GM12878 (cell line): ENCODE results near the gene SPATA46. TPM values are rescaled to one million over a fixed set of nuclear protein-coding genes. Genes with fewer than 3 reads are reported as not detected.

Experiments
- ATAC-seq: fragments of 200-7000 bp; cut with Tn5 transposase; 3 replicates; pipeline ENCODE4 v1.9.1; 2020; ENCODE audit warnings: mild to moderate bottlenecking, moderate library complexity
- BruUV-seq: library from RNA; stranded (reverse); fragments of 400-500 nt; replicated peaks from 2 replicates; lab custom pipeline; 2021; lab: Mats Ljungman, UMichigan
- CTCF ChIA-PET: fragments of 300-600 bp; sonication (Branson Sonifier 250); formaldehyde crosslinking; extraction: SDS; loops from one replicate; lab custom pipeline; 2021; ENCODE audit warnings: inconsistent platforms; lab: Yijun Ruan, JAX
- POLR2A ChIA-PET: fragments of 350-600 bp; formaldehyde crosslinking; extraction: SDS; loops from one replicate; lab custom pipeline; 2021; ENCODE audit warnings: inconsistent platforms; lab: Charles Lee
- RAD21 ChIA-PET: fragments of 300-600 bp; sonication (Branson Sonifier 250); formaldehyde crosslinking; loops from one replicate; lab custom pipeline; 2023; ENCODE audit warnings: antibody characterized with exemption; ENCODE audit not compliant: unreplicated experiment; lab: Charles Lee
- SMC1A ChIA-PET: fragments of 300-600 bp; sonication (Branson Sonifier 250); formaldehyde crosslinking; loops from one replicate; lab custom pipeline; 2023; ENCODE audit not compliant: unreplicated experiment, uncharacterized antibody; lab: Charles Lee
- DNase-seq: peaks from one replicate; pipeline ENCODE4 v3.0.0-alpha.2; 2011; ENCODE audit warnings: low read depth, low spot score
- FAIRE-seq: peaks from 3 replicates; lab custom pipeline; 2011; peaks lifted over from hg19 to GRCh38; lab: Jason Lieb, UNC
- H2AFZ ChIP-seq: 2 replicates; pipeline ENCODE4 v1.6.0; 2011; ENCODE audit warnings: low read depth, low read length, control low read depth; ENCODE audit not compliant: control insufficient read depth
- H3K27ac ChIP-seq: 2 replicates; pipeline ENCODE4 v1.5.1; 2011; ENCODE audit warnings: control low read depth; ENCODE audit not compliant: control insufficient read depth, insufficient read depth
- H3K27me3 ChIP-seq, 2 experiments: replicated peaks in 1 of 2; 2 replicates each; pipeline versions ENCODE4 v1.6.0 to v1.6.1; 2011; ENCODE audit warnings: low read length in 1 of 2; ENCODE audit not compliant: control insufficient read depth in 2 of 2, insufficient read depth in 2 of 2
- H3K36me3 ChIP-seq, 2 experiments: 2 replicates each; pipeline ENCODE4 v1.5.1; 2011; ENCODE audit warnings: low read length in 1 of 2; ENCODE audit not compliant: control insufficient read depth in 2 of 2, insufficient read depth in 2 of 2
- H3K4me1 ChIP-seq: 2 replicates; pipeline ENCODE4 v1.6.1; 2011; ENCODE audit warnings: mild to moderate bottlenecking, low read length, moderate library complexity, mixed read lengths; ENCODE audit not compliant: control insufficient read depth, insufficient read depth
- H3K4me2 ChIP-seq: 2 replicates; pipeline ENCODE4 v1.6.0; 2011; ENCODE audit warnings: control low read depth; ENCODE audit not compliant: control insufficient read depth, insufficient read depth
- H3K4me3 ChIP-seq: fragments of 200-600 bp; sonication (generic); 2 replicates; pipeline ENCODE4 v1.5.1; 2016
- H3K79me2 ChIP-seq: 2 replicates; pipeline ENCODE4 v1.6.0; 2011; ENCODE audit warnings: low read length; ENCODE audit not compliant: control insufficient read depth, insufficient read depth
- H3K9ac ChIP-seq: 2 replicates; pipeline ENCODE4 v1.8.0; 2011; ENCODE audit warnings: low read length, control low read depth, mixed read lengths; ENCODE audit not compliant: control insufficient read depth, insufficient read depth
- H3K9me3 ChIP-seq: replicated peaks from 3 replicates; pipeline ENCODE4 v1.5.1; 2011; ENCODE audit warnings: mild to moderate bottlenecking, low read length; ENCODE audit not compliant: control insufficient read depth, insufficient read depth
- H4K20me1 ChIP-seq: 2 replicates; pipeline ENCODE4 v1.6.0; 2011; ENCODE audit not compliant: control insufficient read depth, insufficient read depth
- BACH1 ChIP-seq: fragments of 450-650 bp; IDR thresholded peaks from 2 replicates; pipeline ENCODE4 v1.6.1; 2017; ENCODE audit warnings: mild to moderate bottlenecking, borderline replicate concordance
- BCL11A ChIP-seq: IDR thresholded peaks from 2 replicates; pipeline ENCODE4 v1.6.1; 2011; ENCODE audit warnings: low read depth, low read length
- CHD1 ChIP-seq: IDR thresholded peaks from 2 replicates; pipeline ENCODE4 v1.6.1; 2012; ENCODE audit warnings: low read depth, low read length, improper control_type of control experiment
- ESRRA ChIP-seq: IDR thresholded peaks from 2 replicates; pipeline ENCODE4 v1.6.1; 2012; ENCODE audit warnings: mild to moderate bottlenecking, low read length, improper control_type of control experiment
- NR2F1 ChIP-seq: fragments of 450-650 bp; conservative IDR thresholded peaks from 2 replicates; pipeline ENCODE4 v1.6.1; 2017; ENCODE audit warnings: mild to moderate bottlenecking
- NRF1 ChIP-seq: conservative IDR thresholded peaks from 2 replicates; pipeline ENCODE4 v1.6.1; 2011; ENCODE audit warnings: mild to moderate bottlenecking, low read depth, low read length, improper control_type of control experiment
- RAD51 ChIP-seq: fragments of 450-650 bp; IDR thresholded peaks from 2 replicates; pipeline ENCODE4 v1.6.1; 2016; ENCODE audit warnings: moderate library complexity, mild to moderate bottlenecking, inconsistent platforms
- SMAD5 ChIP-seq: IDR thresholded peaks from 2 replicates; pipeline ENCODE4 v1.6.1; 2016; ENCODE audit warnings: antibody characterized with exemption, low read depth
- SMARCA5 ChIP-seq: fragments of 450-650 bp; IDR thresholded peaks from 2 replicates; pipeline ENCODE4 v1.6.1; 2017; ENCODE audit warnings: mild to moderate bottlenecking
- SREBF1 ChIP-seq: IDR thresholded peaks from 2 replicates; pipeline ENCODE4 v1.6.1; 2012; ENCODE audit warnings: mild to moderate bottlenecking, low read length
- STAT3 ChIP-seq: IDR thresholded peaks from 2 replicates; pipeline ENCODE4 v1.6.1; 2011; ENCODE audit warnings: low read depth, low read length, improper control_type of control experiment
- TAF1 ChIP-seq: IDR thresholded peaks from 2 replicates; pipeline ENCODE4 v1.6.1; 2011; ENCODE audit warnings: mild to moderate bottlenecking, low read depth, low read length, borderline replicate concordance
- TCF3 ChIP-seq: IDR thresholded peaks from 2 replicates; pipeline ENCODE4 v1.6.1; 2012; ENCODE audit warnings: low read depth, mild to moderate bottlenecking, low read length, borderline replicate concordance; ENCODE audit not compliant: insufficient read depth
- WGBS: methylation state at CpG from one replicate; pipeline ENCODE4 v1.1.6; 2016; ENCODE audit warnings: low lambda C conversion rate; ENCODE audit not compliant: insufficient replicate concordance, insufficient coverage; ENCODE audit errors: missing lambda C conversion rate; 5-methylcytosine and 5-hydroxymethylcytosine counted together
- in situ Hi-C: fragments of 300-500 bp; cut with MboI; formaldehyde crosslinking; loops from 9 replicates; pipeline ENCODE4 v1.14.3; 2018; ENCODE audit warnings: mixed read lengths
- intact Hi-C: fragments of 100-400 bp; cut with micrococcal nuclease; formaldehyde crosslinking; loops from one replicate; pipeline ENCODE4 v1.14.2; 2022; ENCODE audit not compliant: unreplicated experiment
- polyA plus RNA-seq, 11 experiments: library from polyadenylated mRNA; depleted of rRNA in 4 of 11; unstranded in 6 of 11; stranded (reverse) in 5 of 11; fragments of >200 nt; fragmentation: Nextera tagmentation in 4 of 11; fragmentation: Illumina TruSeq in 1 of 11; extraction: Ambion mirVana in 4 of 11; extraction: Trizol in 1 of 11; gene quantifications; 1 replicate in 1 of 11; 2 replicates in 10 of 11; pipeline versions ENCODE4 v1.2.1 to v1.2.3, GENCODE V29; 2011 to 2016; ENCODE audit warnings: inconsistent platforms in 2 of 11, missing spikeins in 2 of 11, low read depth in 1 of 11
- total RNA-seq, 4 experiments: library from RNA; depleted of rRNA in 3 of 4; stranded (reverse); fragments of >200 nt in 3 of 4; fragmentation: Illumina TruSeq in 1 of 4; extraction: Trizol in 1 of 4; gene quantifications; 2 replicates each; pipeline versions ENCODE4 v1.2.1 to v1.2.3, GENCODE V29; 2013 to 2021
- TF ChIP-seq, protein P1 (sequence below): fragments of 150-350 bp; IDR thresholded peaks from 2 replicates; pipeline ENCODE4 v1.6.1; 2014; ENCODE audit warnings: mild to moderate bottlenecking, low read depth, low read length
- TF ChIP-seq, protein P2 (sequence below): fragments of 450-650 bp; IDR thresholded peaks from 2 replicates; pipeline ENCODE4 v1.6.1; 2016; ENCODE audit warnings: mild to moderate bottlenecking
- TF ChIP-seq, protein P3 (sequence below): fragments of 450-650 bp; formaldehyde crosslinking; IDR thresholded peaks from 2 replicates; pipeline ENCODE4 v1.4.0; 2022; ENCODE audit warnings: mild to moderate bottlenecking, moderate library complexity

SPATA46 gene
- total and polyA plus RNA-seq, 10 of the 15 experiments (the other 5 are each of a cell fraction or from before 2014, with no cell fraction given): not detected

DNA sequence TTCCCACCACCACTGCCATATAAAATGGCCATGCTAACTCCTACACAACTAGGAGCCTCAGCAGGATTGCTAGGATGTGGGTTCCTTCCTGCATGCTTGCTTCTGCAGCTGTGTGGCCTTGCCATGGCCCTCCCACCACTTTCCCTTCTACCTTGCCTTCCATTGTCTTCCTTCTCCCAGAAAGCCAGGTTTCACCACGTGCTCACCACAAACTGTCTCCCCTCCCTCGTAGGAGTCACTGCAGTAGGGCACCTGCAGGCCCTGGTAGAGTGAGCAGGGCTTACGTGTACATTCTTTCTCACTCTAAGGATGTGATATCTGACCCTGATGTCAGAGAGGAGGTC, 8.6 kb upstream of the SPATA46 start:
- intact Hi-C loops (no loop called here), in situ Hi-C loops (no loop called here)
- no peak overlapping the region for H3K4me3 ChIP-seq
- BruUV-seq: no TSS peak
- FAIRE-seq (no peak), ATAC-seq (no peak), DNase-seq (no peak)
- ChIA-PET CTCF (no interaction called here), RAD21 (interaction anchor here (0.9 kb wide), 1 partner anchor 28 kb away, joined by 4 read pairs; no protein-coding TSS in a partner anchor), SMC1A (no interaction called here), POLR2A (no interaction called here)
- no peak overlapping the region for H3K4me2 ChIP-seq
- no peaks in the 10 kb centered on the region for H3K36me3 ChIP-seq
- H3K27ac ChIP-seq: no peak overlapping the region
- no peaks in the 10 kb centered on the region for H3K9me3 ChIP-seq
- TF ChIP-seq TCF3 (no peak), TAF1 (no peak), BACH1 (no peak), RAD51 (no peak), SREBF1 (no peak), NR2F1 (no peak), SMARCA5 (no peak), ESRRA (no peak), SMAD5 (no peak), STAT3 (no peak), BCL11A (no peak), CHD1 (no peak), NRF1 (no peak)
- TF ChIP-seq, protein P1, sequence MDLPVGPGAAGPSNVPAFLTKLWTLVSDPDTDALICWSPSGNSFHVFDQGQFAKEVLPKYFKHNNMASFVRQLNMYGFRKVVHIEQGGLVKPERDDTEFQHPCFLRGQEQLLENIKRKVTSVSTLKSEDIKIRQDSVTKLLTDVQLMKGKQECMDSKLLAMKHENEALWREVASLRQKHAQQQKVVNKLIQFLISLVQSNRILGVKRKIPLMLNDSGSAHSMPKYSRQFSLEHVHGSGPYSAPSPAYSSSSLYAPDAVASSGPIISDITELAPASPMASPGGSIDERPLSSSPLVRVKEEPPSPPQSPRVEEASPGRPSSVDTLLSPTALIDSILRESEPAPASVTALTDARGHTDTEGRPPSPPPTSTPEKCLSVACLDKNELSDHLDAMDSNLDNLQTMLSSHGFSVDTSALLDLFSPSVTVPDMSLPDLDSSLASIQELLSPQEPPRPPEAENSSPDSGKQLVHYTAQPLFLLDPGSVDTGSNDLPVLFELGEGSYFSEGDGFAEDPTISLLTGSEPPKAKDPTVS: no peak
- TF ChIP-seq, protein P2, sequence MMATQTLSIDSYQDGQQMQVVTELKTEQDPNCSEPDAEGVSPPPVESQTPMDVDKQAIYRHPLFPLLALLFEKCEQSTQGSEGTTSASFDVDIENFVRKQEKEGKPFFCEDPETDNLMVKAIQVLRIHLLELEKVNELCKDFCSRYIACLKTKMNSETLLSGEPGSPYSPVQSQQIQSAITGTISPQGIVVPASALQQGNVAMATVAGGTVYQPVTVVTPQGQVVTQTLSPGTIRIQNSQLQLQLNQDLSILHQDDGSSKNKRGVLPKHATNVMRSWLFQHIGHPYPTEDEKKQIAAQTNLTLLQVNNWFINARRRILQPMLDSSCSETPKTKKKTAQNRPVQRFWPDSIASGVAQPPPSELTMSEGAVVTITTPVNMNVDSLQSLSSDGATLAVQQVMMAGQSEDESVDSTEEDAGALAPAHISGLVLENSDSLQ: no peak
- TF ChIP-seq, protein P3, sequence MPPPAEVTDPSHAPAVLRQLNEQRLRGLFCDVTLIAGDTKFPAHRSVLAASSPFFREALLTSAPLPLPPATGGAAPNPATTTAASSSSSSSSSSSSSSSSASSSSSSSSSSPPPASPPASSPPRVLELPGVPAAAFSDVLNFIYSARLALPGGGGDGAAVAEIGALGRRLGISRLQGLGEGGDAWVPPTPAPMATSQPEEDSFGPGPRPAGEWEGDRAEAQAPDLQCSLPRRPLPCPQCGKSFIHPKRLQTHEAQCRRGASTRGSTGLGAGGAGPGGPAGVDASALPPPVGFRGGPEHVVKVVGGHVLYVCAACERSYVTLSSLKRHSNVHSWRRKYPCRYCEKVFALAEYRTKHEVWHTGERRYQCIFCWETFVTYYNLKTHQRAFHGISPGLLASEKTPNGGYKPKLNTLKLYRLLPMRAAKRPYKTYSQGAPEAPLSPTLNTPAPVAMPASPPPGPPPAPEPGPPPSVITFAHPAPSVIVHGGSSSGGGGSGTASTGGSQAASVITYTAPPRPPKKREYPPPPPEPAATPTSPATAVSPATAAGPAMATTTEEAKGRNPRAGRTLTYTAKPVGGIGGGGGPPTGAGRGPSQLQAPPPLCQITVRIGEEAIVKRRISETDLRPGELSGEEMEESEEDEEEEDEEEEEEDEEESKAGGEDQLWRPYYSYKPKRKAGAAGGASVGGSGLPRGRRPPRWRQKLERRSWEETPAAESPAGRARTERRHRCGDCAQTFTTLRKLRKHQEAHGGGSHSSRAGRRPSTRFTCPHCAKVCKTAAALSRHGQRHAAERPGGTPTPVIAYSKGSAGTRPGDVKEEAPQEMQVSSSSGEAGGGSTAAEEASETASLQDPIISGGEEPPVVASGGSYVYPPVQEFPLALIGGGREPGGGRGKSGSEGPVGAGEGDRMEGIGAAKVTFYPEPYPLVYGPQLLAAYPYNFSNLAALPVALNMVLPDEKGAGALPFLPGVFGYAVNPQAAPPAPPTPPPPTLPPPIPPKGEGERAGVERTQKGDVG (CRISPR knock-in tag): no peak
- no peaks in the 10 kb centered on the region for H3K27me3 ChIP-seq
- H2AFZ ChIP-seq: no peak overlapping the region
- H3K79me2 ChIP-seq: no peaks in the 10 kb centered on the region
- no peak overlapping the region for H3K9ac ChIP-seq
- 27% methylated on average over 3 of the region's 3 CpGs for WGBS
- H3K4me1 ChIP-seq: 0 out of 2 replicates have a peak, but pooled peaks cover 4% of the 10 kb centered on the region
- no peaks in the 10 kb centered on the region for H4K20me1 ChIP-seq
